Left lung (tissue), 10 donors: ENCODE measurements around the gene TBL1XR1. TPM values are rescaled to one million over a fixed set of nuclear protein-coding genes. Genes with fewer than 3 reads are reported as not detected.

Source experiments
- ATAC-seq: fragments of 200-7000 bp; cut with Tn5 transposase; one replicate; pipeline ENCODE4 v1.9.1; 2020; ENCODE audit warnings: moderate library complexity
- DNase-seq, 4 donors: peaks; one replicate each; pipeline ENCODE4 v3.0.0-alpha.2; 2013 to 2020
- H3K27ac ChIP-seq, 2 donors: fragments of 200-600 bp; sonication (generic) in 1 of 2; one replicate each; pipeline versions ENCODE4 v1.5.0 to v1.8.0; 2020 to 2021
- H3K27me3 ChIP-seq, 2 donors: fragments of 200-600 bp; sonication (generic) in 1 of 2; one replicate each; pipeline versions ENCODE4 v1.5.0 to v1.8.0; 2020 to 2021
- H3K36me3 ChIP-seq, 2 donors: fragments of 200-600 bp; sonication (generic) in 1 of 2; one replicate each; pipeline versions ENCODE4 v1.5.0 to v1.8.0; 2020 to 2021
- H3K4me1 ChIP-seq, 2 donors: fragments of 200-600 bp; one replicate each; pipeline ENCODE4 v1.8.0; 2021
- H3K4me3 ChIP-seq, 2 donors: fragments of 200-600 bp; sonication (generic) in 1 of 2; one replicate each; pipeline versions ENCODE4 v1.5.0 to v1.8.0; 2020 to 2021; ENCODE audit warnings: mild to moderate bottlenecking in 1 of 2
- H3K9me3 ChIP-seq, 2 donors: fragments of 200-600 bp; sonication (generic) in 1 of 2; one replicate each; pipeline versions ENCODE4 v1.5.0 to v1.8.0; 2020 to 2021
- CTCF ChIP-seq, 2 donors: fragments of 200-600 bp; sonication (generic) in 1 of 2; IDR thresholded peaks; one replicate each; pipeline versions ENCODE4 v1.5.0 to v1.8.0; 2021; ENCODE audit warnings: antibody characterized with exemption in 2 of 2
- intact Hi-C, 2 donors: fragments of 100-400 bp; cut with DNase I; formaldehyde crosslinking; loops; one replicate each; pipeline versions ENCODE4 v1.11.2 to v1.14.2; 2022
- polyA plus RNA-seq, 6 donors: library from polyadenylated mRNA; unstranded; fragments of 120-200 nt; gene quantifications; one replicate each; pipeline ENCODE4 v1.2.1, GENCODE V29; 2013; ENCODE audit not compliant: insufficient read length in 6 of 6
- total RNA-seq, 2 donors: library from RNA; stranded (reverse); fragmentation: NEBNext Ultra II Directional; extraction: Animal tissue kit (Norgen Biotek cat#: 25700); gene quantifications; one replicate each; pipeline ENCODE4 v1.2.1, GENCODE V29; 2021
- donor health status: DM: no; HTN: yes; CAD: no.
- donor health status: DM: no; HTN: no; CAD: no.

TBL1XR1 gene
- total and polyA plus RNA-seq, 8 donors, result 116 to 202 (median 155) TPM

- intact Hi-C loops, result no loop called here
- H3K4me1 ChIP-seq, result peaks cover 22 to 78% of the 10 kb centered on the region in 2 donors
Measured at GRCh38 chr3:177106184-177106583, 91.1 kb downstream of the TBL1XR1 start.

GRCh38 chr3:177105623-177106022 lies 91.7 kb downstream of the TBL1XR1 start:
- no peak for TF ChIP-seq CTCF (IDR thresholded peaks at IDR 0.05)
- peaks cover 22 to 73% of the 10 kb centered on the region in 2 donors for H3K4me1 ChIP-seq
- intact Hi-C loops, result no loop called here
- DNase-seq (no peak), ATAC-seq (no peak)
- H3K4me3 ChIP-seq, result no peak overlapping the region
- no peaks in the 10 kb centered on the region for H3K27me3 ChIP-seq
- no peak overlapping the region for H3K27ac ChIP-seq
- no peaks in the 10 kb centered on the region for H3K36me3 ChIP-seq
- no peaks in the 10 kb centered on the region for H3K9me3 ChIP-seq

More at GRCh38 chr3:177106184-177106583, 91.1 kb downstream of the TBL1XR1 start:
- no peaks in the 10 kb centered on the region for H3K27me3 ChIP-seq
- no peak overlapping the region for H3K27ac ChIP-seq
- no peaks in the 10 kb centered on the region for H3K9me3 ChIP-seq
- TF ChIP-seq CTCF (IDR thresholded peaks at IDR 0.05), result no peak
- no peaks in the 10 kb centered on the region for H3K36me3 ChIP-seq
- ATAC-seq, result peak; percentile 59
- no peak for DNase-seq
- no peak overlapping the region for H3K4me3 ChIP-seq

- Histone ChIP-seq H3K36me3 (no peaks in the 10 kb centered on the region), H3K4me1 (peaks cover 14 to 61% of the 10 kb centered on the region in 2 donors), H3K9me3 (no peaks in the 10 kb centered on the region), H3K27me3 (no peaks in the 10 kb centered on the region), H3K4me3 (no peak overlapping the region), H3K27ac (no peak overlapping the region)
- ATAC-seq (peak; percentile 21), DNase-seq (no peak)
- TF ChIP-seq CTCF (IDR thresholded peaks at IDR 0.05), result no peak
- intact Hi-C loops, result no loop called here
Measured at GRCh38 chr3:177104299-177104992, 92.8 kb downstream of the TBL1XR1 start.

GRCh38 chr3:177102553-177102952 lies 94.7 kb downstream of the TBL1XR1 start:
- intact Hi-C loops, result no loop called here

More at GRCh38 chr3:177102553-177102952, 94.7 kb downstream of the TBL1XR1 start:
- Histone ChIP-seq H3K4me3 (no peak overlapping the region), H3K4me1 (peaks cover 14 to 45% of the 10 kb centered on the region in 2 donors), H3K9me3 (no peaks in the 10 kb centered on the region), H3K36me3 (no peaks in the 10 kb centered on the region), H3K27me3 (no peaks in the 10 kb centered on the region), H3K27ac (no peak overlapping the region)
- DNase-seq (no peak), ATAC-seq (peak; percentile 32)
- no peak for TF ChIP-seq CTCF (IDR thresholded peaks at IDR 0.05)
